ENCODE data around the gene KRT84.

Gene KRT84

GRCh38 chr12:52382854-52383253 lies 2.6 kb downstream of the KRT84 start:
- DNase-seq: no peak

GRCh38 chr12:52381206-52381605 lies 4.2 kb downstream of the KRT84 start:
- no peak for DNase-seq

GRCh38 chr12:52380271-52380694 lies 5.2 kb downstream of the KRT84 start:
- DNase-seq: no peak

- DNase-seq: no peak
Observed at GRCh38 chr12:52379536-52379935, 5.9 kb downstream of the KRT84 start.

GRCh38 chr12:52378091-52378490 lies 7.4 kb downstream of the KRT84 start:
- no peak for DNase-seq

- no peak for DNase-seq
Observed at GRCh38 chr12:52377266-52377665, 8.2 kb downstream of the KRT84 start.

- DNase-seq: no peak
Observed at GRCh38 chr12:52372216-52373154, 13.0 kb downstream of the KRT84 start.

GRCh38 chr12:52371716-52372115 lies 13.7 kb downstream of the KRT84 start:
- DNase-seq: no peak

- no peak for DNase-seq
Observed at GRCh38 chr12:52370926-52371608, 14.4 kb downstream of the KRT84 start.

- no peak for DNase-seq
Observed at GRCh38 chr12:52369809-52370208, 15.6 kb downstream of the KRT84 start.

- DNase-seq: no peak
Observed at GRCh38 chr12:52369211-52369610, 16.2 kb downstream of the KRT84 start.

- no peak for DNase-seq
Observed at GRCh38 chr12:52368508-52368907, 16.9 kb downstream of the KRT84 start.

- no peak for DNase-seq
Observed at GRCh38 chr12:52367876-52368275, 17.6 kb downstream of the KRT84 start.

GRCh38 chr12:52366738-52367485 lies 18.5 kb downstream of the KRT84 start, which contains the start of gene KRT85:
Gene KRT85, minus strand, starts transcription at chr12:52367481. Its CDS starts 76 bp downstream, at chr12:52367405.
- no peak for DNase-seq

- DNase-seq: no peak
Observed at GRCh38 chr12:52364901-52365489, 20.5 kb downstream of the KRT84 start.

- no peak for DNase-seq
Observed at GRCh38 chr12:52364061-52364460, 21.4 kb downstream of the KRT84 start.

- no peak for DNase-seq
Observed at GRCh38 chr12:52363111-52363679, 22.3 kb downstream of the KRT84 start.

GRCh38 chr12:52362118-52362726 lies 23.2 kb downstream of the KRT84 start:
- DNase-seq: no peak

- no peak for DNase-seq
Observed at GRCh38 chr12:52361553-52361952, 23.9 kb downstream of the KRT84 start.

- DNase-seq: no peak
Observed at GRCh38 chr12:52360663-52361271, 24.7 kb downstream of the KRT84 start.

GRCh38 chr12:52360106-52360662 lies 25.3 kb downstream of the KRT84 start:
- no peak for DNase-seq

All from cerebellar nuclear complex (tissue), 1 donor.